Upper lobe of left lung (tissue), 6 donors: Measurements from ENCODE around the gene AKAP14. TPM values are rescaled to one million over a fixed set of nuclear protein-coding genes. Genes with fewer than 3 reads are reported as not detected.
"Not testable (repeated sequence)": the region's sequence is repeated elsewhere in the genome, so short reads cannot be mapped to it uniquely, and the experiment has no call there.

Source experiments
- ATAC-seq, 2 donors: fragments of 200-7000 bp; cut with Tn5 transposase; one replicate each; pipeline ENCODE4 v1.9.1; 2022; ENCODE audit warnings: mild to moderate bottlenecking in 2 of 2, moderate library complexity in 2 of 2; ENCODE audit not compliant: low FRiP score in 2 of 2
- DNase-seq, 2 donors: peaks; one replicate each; pipeline ENCODE4 v3.0.0-alpha.2; 2019 to 2020
- H3K27ac ChIP-seq, 4 donors: fragments of 200-600 bp; sonication (generic); one replicate each; pipeline ENCODE4 v1.5.1; 2016 to 2019
- H3K27me3 ChIP-seq, 4 donors: fragments of 200-600 bp; sonication (generic); one replicate each; pipeline ENCODE4 v1.5.1; 2017 to 2019
- H3K36me3 ChIP-seq, 4 donors: fragments of 200-600 bp; sonication (generic); one replicate each; pipeline ENCODE4 v1.5.1; 2016 to 2019
- H3K4me1 ChIP-seq, 4 donors: fragments of 200-600 bp; sonication (generic); one replicate each; pipeline ENCODE4 v1.5.1; 2018 to 2019
- H3K4me3 ChIP-seq, 4 donors: fragments of 200-600 bp; sonication (generic); one replicate each; pipeline ENCODE4 v1.5.1; 2017 to 2019; ENCODE audit warnings: mild to moderate bottlenecking in 2 of 4, moderate library complexity in 1 of 4
- H3K9me3 ChIP-seq, 4 donors: fragments of 200-600 bp; sonication (generic); one replicate each; pipeline ENCODE4 v1.5.1; 2018 to 2019
- CTCF ChIP-seq, 6 experiments: fragments of 450-650 bp in 4 of 6; fragments of 200-600 bp in 2 of 6; sonication (generic) in 2 of 6; IDR thresholded peaks; one replicate each; pipeline ENCODE4 v1.5.1; 2016 to 2019; ENCODE audit warnings: antibody characterized with exemption in 6 of 6
- EP300 ChIP-seq, 4 donors: sonication (generic); formaldehyde crosslinking; IDR thresholded peaks; one replicate each; pipeline ENCODE4 v1.5.1; 2017; ENCODE audit warnings: antibody characterized with exemption in 4 of 4, control low read depth in 2 of 4
- POLR2A ChIP-seq, 4 donors: fragments of 450-650 bp; IDR thresholded peaks; one replicate each; pipeline ENCODE4 v1.5.1; 2016 to 2017; ENCODE audit warnings: antibody characterized with exemption in 4 of 4, mild to moderate bottlenecking in 2 of 4
- POLR2AphosphoS5 ChIP-seq, 2 donors: sonication (generic); formaldehyde crosslinking; IDR thresholded peaks; one replicate each; pipeline ENCODE4 v1.5.1; 2017; ENCODE audit warnings: antibody characterized with exemption in 2 of 2
- WGBS, 2 donors: methylation state at CpG; one replicate each; pipeline ENCODE4 v1.1.5; 2017 to 2018; 5-methylcytosine and 5-hydroxymethylcytosine counted together
- total RNA-seq, 6 donors: library from RNA; depleted of rRNA in 4 of 6; stranded (reverse); fragments of >200 nt in 4 of 6; gene quantifications; one replicate each; pipeline versions ENCODE4 v1.1.0 to v1.2.1, GENCODE V29; 2016 to 2021
- donor health status: DM: no; HTN: no; CAD: no; lungs with moderate emphysema.
- donor health status: DM: no; HTN: yes; CAD: no; lungs with severe emphysema.

AKAP14 gene
- total RNA-seq, 6 donors from 2014 or later = 0.31 to 13.5 (median 3.0) TPM; not detected in 1

- no peak overlapping the region for H3K27ac ChIP-seq
- H3K27me3 ChIP-seq = no peaks in the 10 kb centered on the region
- peaks cover 0 to 16% (median 5%) of the 10 kb centered on the region in 4 donors for H3K36me3 ChIP-seq
- 56 to 64% methylated on average over 8 to 11 of the region's 11 CpGs for WGBS, 2 donors
- no peak for TF ChIP-seq POLR2AphosphoS5 (IDR thresholded peaks at IDR 0.05)
- peak; percentile 14 to 49 (median 34) for TF ChIP-seq CTCF (IDR thresholded peaks at IDR 0.05)
- H3K4me1 ChIP-seq = peaks cover 0 to 2% (median 0%) of the 10 kb centered on the region in 4 donors
- H3K4me3 ChIP-seq = no peak overlapping the region
- DNase-seq = no peak
- peak; percentile 80 to 82 for ATAC-seq
- no peaks in the 10 kb centered on the region for H3K9me3 ChIP-seq
Measured at GRCh38 chrX:119880552-119881437, 14.9 kb upstream of the AKAP14 start.

DNA sequence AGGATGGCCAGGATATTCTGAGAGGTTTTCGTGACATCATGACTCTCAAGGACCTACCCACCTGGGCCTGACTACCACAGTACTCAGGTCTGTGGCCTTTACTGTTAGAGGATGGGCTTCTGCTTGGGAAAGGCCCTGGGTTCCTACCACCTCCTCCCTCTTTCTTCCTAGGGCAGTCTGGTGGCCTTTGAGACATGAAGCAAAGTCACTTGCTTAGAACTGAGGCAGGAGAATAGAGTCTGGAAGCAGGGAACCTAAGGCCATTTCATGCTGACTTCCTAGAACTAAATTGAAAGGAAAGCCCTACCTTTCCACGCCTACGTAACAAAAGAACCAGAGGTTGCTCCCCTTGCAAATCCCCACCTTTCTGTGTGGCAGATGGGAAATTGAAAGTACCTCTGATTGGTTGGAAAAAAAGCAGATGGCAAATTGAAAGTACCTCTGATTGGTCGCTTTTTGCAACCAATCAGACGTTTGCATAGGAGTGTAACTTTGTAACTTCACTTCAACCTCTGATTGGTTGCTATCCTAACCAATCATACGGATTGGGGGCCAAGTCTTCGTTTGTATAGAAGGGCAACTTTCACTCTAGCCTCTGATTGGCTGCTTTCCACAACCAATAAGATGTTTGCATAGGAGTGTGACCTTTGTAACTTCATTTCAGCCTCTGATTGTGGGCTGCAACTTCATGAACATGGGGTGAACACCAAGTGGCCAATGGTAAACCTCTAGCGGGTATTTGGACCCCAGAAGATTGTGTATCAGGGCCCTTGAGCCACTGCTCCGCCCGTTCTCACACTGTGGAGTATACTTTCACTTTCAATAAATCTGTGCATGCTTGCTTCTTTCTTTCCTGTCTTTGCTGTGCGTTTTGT lies 9.9 kb upstream of the AKAP14 start:
- Histone ChIP-seq H3K36me3 (no peaks in the 10 kb centered on the region), H3K27ac (no peak overlapping the region), H3K9me3 (no peaks in the 10 kb centered on the region), H3K4me1 (peaks cover 0 to 7% (median 0%) of the 10 kb centered on the region in 4 donors), H3K27me3 (no peaks in the 10 kb centered on the region), H3K4me3 (peak overlapping the region in 2 of 4 donors; percentile 7 to 19)
- no peak for TF ChIP-seq EP300 (IDR thresholded peaks at IDR 0.05)
- TF ChIP-seq POLR2AphosphoS5 (IDR thresholded peaks at IDR 0.05) = no peak
- TF ChIP-seq POLR2A (IDR thresholded peaks at IDR 0.05) = no peak
- TF ChIP-seq CTCF (IDR thresholded peaks at IDR 0.05) = no peak
- no peak for DNase-seq
- WGBS, 2 donors = 75 to 76% methylated on average over 6 to 11 of the region's 11 CpGs
- no peak for ATAC-seq

GRCh38 chrX:119887721-119888425 lies 7.8 kb upstream of the AKAP14 start:
- H3K4me1 ChIP-seq = peaks cover 0 to 7% (median 0%) of the 10 kb centered on the region in 4 donors
- H3K27ac ChIP-seq = no peak overlapping the region
- no peaks in the 10 kb centered on the region for H3K9me3 ChIP-seq
- TF ChIP-seq POLR2A (IDR thresholded peaks at IDR 0.05) (no peak), CTCF (IDR thresholded peaks at IDR 0.05) (peak; percentile 28 to 61 (median 34))
- 0 to 48% methylated on average over 1 to 32 of the region's 40 CpGs for WGBS, 2 donors
- peak; percentile 64 to 82 for DNase-seq
- peak; percentile 83 to 87 for ATAC-seq
- H3K36me3 ChIP-seq = no peaks in the 10 kb centered on the region
- H3K27me3 ChIP-seq = no peaks in the 10 kb centered on the region
- H3K4me3 ChIP-seq = peak overlapping the region in 3 of 4 donors; percentile 32 to 46 (median 43)

DNA sequence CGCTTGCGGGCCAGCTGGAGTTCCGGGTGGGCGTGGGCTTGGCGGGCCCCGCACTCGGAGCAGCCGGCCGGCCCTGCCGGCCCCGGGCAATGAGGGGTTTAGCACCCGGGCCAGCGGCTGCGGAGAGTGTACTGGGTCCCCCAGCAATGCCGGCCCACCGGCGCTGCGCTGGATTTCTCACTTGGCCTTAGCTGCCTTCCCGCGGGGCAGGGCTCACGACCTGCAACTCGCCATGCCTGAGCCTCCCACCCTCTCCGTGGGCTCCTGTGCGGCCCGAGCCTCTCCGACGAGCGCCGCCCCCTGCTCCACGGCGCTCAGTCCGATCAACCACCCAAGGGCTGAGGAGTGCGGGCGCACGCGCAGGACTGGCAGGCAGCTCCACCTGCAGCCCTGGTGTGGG lies 5.1 kb upstream of the AKAP14 start:
- 83% methylated on average over 34 of the region's 36 CpGs; no CpG with 5 or more reads in 1 of the 2 donors for WGBS, 2 donors
- not testable (repeated sequence) for ATAC-seq, H3K27ac ChIP-seq, H3K4me1 ChIP-seq, H3K9me3 ChIP-seq, H3K36me3 ChIP-seq, H3K27me3 ChIP-seq, H3K4me3 ChIP-seq
- peak in 1 of 2 donors; percentile 71 for DNase-seq

DNA sequence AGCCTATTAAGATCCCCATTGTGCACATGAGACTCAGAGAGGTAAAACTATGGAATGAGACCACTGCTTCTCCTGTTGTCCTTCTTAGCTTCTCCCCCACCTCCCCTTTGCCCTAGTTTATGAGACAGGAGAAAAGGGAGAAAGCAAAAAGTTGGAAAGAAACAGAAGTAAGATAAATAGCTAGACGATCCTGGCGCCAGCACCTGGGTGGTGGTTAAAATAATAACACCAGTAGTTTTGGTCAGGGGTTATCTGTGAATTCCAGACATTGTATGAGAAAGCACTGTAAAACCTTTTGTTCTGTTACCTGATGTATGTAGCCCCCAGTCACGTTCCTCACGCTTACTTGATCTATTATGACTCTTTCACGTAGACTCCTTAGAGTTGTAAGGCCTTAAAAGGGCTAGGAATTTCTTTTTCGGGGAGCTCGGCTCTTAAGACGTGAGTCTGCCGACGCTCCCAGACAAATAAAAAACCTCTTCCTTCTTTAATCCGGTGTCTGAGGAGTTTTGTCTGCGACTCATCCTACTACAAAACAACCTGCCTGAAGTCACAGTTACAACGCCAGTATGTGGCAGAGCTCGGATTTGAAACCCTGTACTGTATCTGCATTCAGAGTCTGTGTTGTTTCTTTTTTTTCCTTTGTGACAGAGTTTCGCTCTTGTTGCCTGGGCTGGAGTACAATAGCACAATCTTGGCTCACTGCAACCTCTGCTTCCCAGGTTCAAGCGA lies 3.6 kb upstream of the AKAP14 start:
- H3K9me3 ChIP-seq, ATAC-seq, H3K36me3 ChIP-seq, H3K4me3 ChIP-seq, H3K27ac ChIP-seq, H3K27me3 ChIP-seq, H3K4me1 ChIP-seq, DNase-seq: not testable (repeated sequence)
- WGBS, 2 donors = 66 to 70% methylated on average over 16 of the region's 16 CpGs
